BJ (cell line): ENCODE data around the gene LIPJ. TPM values are rescaled to one million over a fixed set of nuclear protein-coding genes. Genes with fewer than 3 reads are reported as not detected.

Experiments used
- CTCF ChIA-PET: fragments of 350-600 bp; formaldehyde crosslinking; extraction: SDS; loops from one replicate; lab custom pipeline; 2021; ENCODE audit warnings: antibody characterized with exemption, inconsistent platforms; lab: Yijun Ruan, JAX
- POLR2A ChIA-PET: fragments of 300-600 bp; sonication (Branson Sonifier 250); formaldehyde crosslinking; extraction: SDS; loops from one replicate; lab custom pipeline; 2021; ENCODE audit warnings: antibody characterized with exemption; lab: Charles Lee
- DNase-seq: peaks from one replicate; pipeline ENCODE4 v3.0.0-alpha.2; 2011; ENCODE audit warnings: low read depth
- H3K27me3 ChIP-seq: 2 replicates; pipeline ENCODE4 v1.6.0; 2011; ENCODE audit warnings: low read length; ENCODE audit not compliant: control insufficient read depth, insufficient read depth
- H3K36me3 ChIP-seq: 2 replicates; pipeline ENCODE4 v1.5.1; 2011; ENCODE audit warnings: low read length; ENCODE audit not compliant: control insufficient read depth, insufficient read depth
- H3K4me3 ChIP-seq: 2 replicates; pipeline ENCODE4 v1.5.1; 2011; ENCODE audit warnings: low read depth, mild to moderate bottlenecking, control low read depth, low read length
- CTCF ChIP-seq: IDR thresholded peaks from 2 replicates; pipeline ENCODE4 v1.5.1; 2011; ENCODE audit warnings: low read depth, mild to moderate bottlenecking, control low read depth, inconsistent platforms, low read length, moderate library complexity; ENCODE audit not compliant: insufficient read depth
- polyA plus RNA-seq: library from polyadenylated mRNA; depleted of rRNA; stranded (reverse); fragments of >200 nt; gene quantifications from 2 replicates; pipeline ENCODE4 v1.2.3, GENCODE V29; 2011

LIPJ gene
- polyA plus RNA-seq, 1 experiment = not detected

- Histone ChIP-seq H3K27me3 (no peaks in the 10 kb centered on the region), H3K4me3 (no peak overlapping the region), H3K36me3 (no peaks in the 10 kb centered on the region)
- POLR2A ChIA-PET = no interaction called here
- CTCF ChIA-PET = interaction anchor here (1.0 kb wide), 1 partner anchor 10 kb away, joined by 3 read pairs; no protein-coding TSS in a partner anchor
- DNase-seq = no peak
- TF ChIP-seq CTCF = no peak
These were observed 44.0 kb upstream of the LIPJ start for GRCh38 chr10:88542522-88542921.

- ChIA-PET POLR2A (no interaction called here), CTCF (interaction anchor here (1.0 kb wide), 1 partner anchor 9 kb away, joined by 5 read pairs; no protein-coding TSS in a partner anchor)
- no peak for TF ChIP-seq CTCF
- Histone ChIP-seq H3K27me3 (no peaks in the 10 kb centered on the region), H3K4me3 (no peak overlapping the region), H3K36me3 (no peaks in the 10 kb centered on the region)
- no peak for DNase-seq
These were observed 42.3 kb upstream of the LIPJ start for GRCh38 chr10:88544140-88544870.

- CTCF ChIA-PET = no interaction called here
- TF ChIP-seq CTCF = no peak
- POLR2A ChIA-PET = no interaction called here
These were observed 41.2 kb upstream of the LIPJ start for GRCh38 chr10:88545359-88545758.

GRCh38 chr10:88546497-88546896, 40.1 kb upstream of the LIPJ start:
- POLR2A ChIA-PET = no interaction called here
- Histone ChIP-seq H3K4me3 (no peak overlapping the region), H3K36me3 (no peaks in the 10 kb centered on the region), H3K27me3 (no peaks in the 10 kb centered on the region)
- DNase-seq = no peak
- CTCF ChIA-PET = no interaction called here
- no peak for TF ChIP-seq CTCF

More at GRCh38 chr10:88545359-88545758, 41.2 kb upstream of the LIPJ start:
- Histone ChIP-seq H3K36me3 (no peaks in the 10 kb centered on the region), H3K4me3 (no peak overlapping the region), H3K27me3 (no peaks in the 10 kb centered on the region)
- DNase-seq = no peak

GRCh38 chr10:88551246-88551645, 35.3 kb upstream of the LIPJ start:
- no peak for DNase-seq
- ChIA-PET CTCF (interaction anchor here (1.3 to 2.7 kb wide), 4 partner anchors 10 to 701 kb away, joined by 6 to 11 read pairs (median 9); no protein-coding TSS in a partner anchor), POLR2A (no interaction called here)
- no peaks in the 10 kb centered on the region for H3K36me3 ChIP-seq
- H3K4me3 ChIP-seq = no peak overlapping the region
- no peaks in the 10 kb centered on the region for H3K27me3 ChIP-seq
- no peak for TF ChIP-seq CTCF
